ENCODE results near the gene AURKA. TPM values are rescaled to one million over a fixed set of nuclear protein-coding genes. Genes with fewer than 3 reads are reported as not detected.

Gene AURKA
- polyA plus RNA-seq, 1 donor (not counting 4 experiments of a cell fraction or from before 2014, with no cell fraction given), result 36.1 TPM

GRCh38 chr20:56383334-56383733, 8.7 kb downstream of the AURKA start:
- H3K9me3 ChIP-seq (ENCODE audit: control insufficient read depth, low read depth, low read length), result no peaks in the 10 kb centered on the region
- no peaks in the 10 kb centered on the region for H3K27me3 ChIP-seq (ENCODE audit: control insufficient read depth, extremely low read depth, insufficient read depth, low read length)

GRCh38 chr20:56382696-56383095, 9.3 kb downstream of the AURKA start:
- no peak overlapping the region for H2AFZ ChIP-seq (ENCODE audit: control insufficient read depth, low read length)
- H3K27ac ChIP-seq (ENCODE audit: control insufficient read depth, insufficient read depth, low read length), result no peak overlapping the region
- dilution Hi-C loops (cut with MboI; ENCODE audit: extremely low pct_ligation_motif_present, low sequenced_read_pairs), result no loop called here
- H3K4me2 ChIP-seq (ENCODE audit: control insufficient read depth, extremely low read depth, insufficient read depth, low read depth, low read length), result no peak overlapping the region
- H3K9me1 ChIP-seq (ENCODE audit: control insufficient read depth, extremely low read depth, insufficient read depth, low read length), result no peaks in the 10 kb centered on the region
- peaks cover 7 to 17% of the 10 kb centered on the region in 2 experiments for H3K36me3 ChIP-seq (ENCODE audit: control insufficient read depth in 2 of 2, extremely low read depth in 1 of 2, insufficient read depth in 2 of 2, low read length in 2 of 2)
- FAIRE-seq, result no peak
- no peaks in the 10 kb centered on the region for H3K9me3 ChIP-seq (ENCODE audit: control insufficient read depth, low read depth, low read length)
- H4K20me1 ChIP-seq (ENCODE audit: control insufficient read depth, extremely low read depth, insufficient read depth, low read length), result no peaks in the 10 kb centered on the region
- no peak for TF ChIP-seq EZH2 (IDR thresholded peaks at IDR 0.05; ENCODE audit: low read length)
- no peak overlapping the region for H3K4me3 ChIP-seq (ENCODE audit: control insufficient read depth in 2 of 3, extremely low read depth in 1 of 3, insufficient read depth in 2 of 3, low read depth in 1 of 3, low read length in 3 of 3)
- H3K4me1 ChIP-seq (ENCODE audit: control insufficient read depth, extremely low read depth, insufficient read depth, low read length), result no peaks in the 10 kb centered on the region
- no peak overlapping the region for H3K9ac ChIP-seq (ENCODE audit: control insufficient read depth, extremely low read depth, insufficient read depth, low read length)
- H3K79me2 ChIP-seq (ENCODE audit: control insufficient read depth, insufficient read depth, low read length), result peaks cover 36% of the 10 kb centered on the region
- no peaks in the 10 kb centered on the region for H3K27me3 ChIP-seq (ENCODE audit: control insufficient read depth, extremely low read depth, insufficient read depth, low read length)
- DNase-seq (ENCODE audit: low read depth, low spot score), result no peak

More at GRCh38 chr20:56383334-56383733, 8.7 kb downstream of the AURKA start:
- Histone ChIP-seq H3K4me3 (ENCODE audit: control insufficient read depth in 2 of 3, extremely low read depth in 1 of 3, insufficient read depth in 2 of 3, low read depth in 1 of 3, low read length in 3 of 3) (no peak overlapping the region), H3K9ac (ENCODE audit: control insufficient read depth, extremely low read depth, insufficient read depth, low read length) (no peak overlapping the region), H3K4me2 (ENCODE audit: control insufficient read depth, extremely low read depth, insufficient read depth, low read depth, low read length) (no peak overlapping the region), H3K9me1 (ENCODE audit: control insufficient read depth, extremely low read depth, insufficient read depth, low read length) (no peaks in the 10 kb centered on the region), H4K20me1 (ENCODE audit: control insufficient read depth, extremely low read depth, insufficient read depth, low read length) (no peaks in the 10 kb centered on the region), H2AFZ (ENCODE audit: control insufficient read depth, low read length) (no peak overlapping the region), H3K27ac (ENCODE audit: control insufficient read depth, insufficient read depth, low read length) (no peak overlapping the region), H3K36me3 (ENCODE audit: control insufficient read depth in 2 of 2, extremely low read depth in 1 of 2, insufficient read depth in 2 of 2, low read length in 2 of 2) (peaks cover 7 to 21% of the 10 kb centered on the region in 2 experiments), H3K79me2 (ENCODE audit: control insufficient read depth, insufficient read depth, low read length) (peaks cover 36% of the 10 kb centered on the region), H3K4me1 (ENCODE audit: control insufficient read depth, extremely low read depth, insufficient read depth, low read length) (no peaks in the 10 kb centered on the region)
- dilution Hi-C loops (cut with MboI; ENCODE audit: extremely low pct_ligation_motif_present, low sequenced_read_pairs), result no loop called here
- FAIRE-seq (no peak), DNase-seq (ENCODE audit: low read depth, low spot score) (no peak)
- TF ChIP-seq EZH2 (IDR thresholded peaks at IDR 0.05; ENCODE audit: low read length) (no peak), CTCF (optimal IDR thresholded peaks at IDR 0.05 in 1 of 3, IDR thresholded peaks at IDR 0.05 in 1 of 3, conservative IDR thresholded peaks at IDR 0.05 in 1 of 3; ENCODE audit: extremely low read depth in 1 of 3, insufficient read depth in 2 of 3, low read length in 3 of 3) (no peak)

DNA sequence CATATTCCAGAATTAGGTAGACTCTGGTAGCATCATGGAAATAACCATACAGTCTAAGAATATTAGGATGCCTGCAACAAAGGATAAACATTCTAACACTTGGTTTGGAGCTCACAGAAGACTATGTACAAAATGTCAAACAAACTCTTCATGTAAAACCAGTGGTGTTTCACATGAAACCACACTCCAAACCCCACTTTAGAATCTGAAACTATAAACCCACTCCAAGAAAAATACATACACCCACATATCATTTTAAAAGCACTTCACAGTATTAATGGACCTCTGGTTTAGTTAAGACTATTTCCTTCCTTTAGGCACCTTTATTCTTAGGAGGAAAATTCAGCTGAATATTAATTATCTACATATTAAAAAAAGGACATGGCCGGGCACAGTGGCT, 10.5 kb downstream of the AURKA start:
- Histone ChIP-seq H3K4me2 (ENCODE audit: control insufficient read depth, extremely low read depth, insufficient read depth, low read depth, low read length) (no peak overlapping the region), H3K27ac (ENCODE audit: control insufficient read depth, insufficient read depth, low read length) (no peak overlapping the region), H3K9ac (ENCODE audit: control insufficient read depth, extremely low read depth, insufficient read depth, low read length) (no peak overlapping the region), H2AFZ (ENCODE audit: control insufficient read depth, low read length) (no peak overlapping the region), H3K4me3 (ENCODE audit: control insufficient read depth in 2 of 3, extremely low read depth in 1 of 3, insufficient read depth in 2 of 3, low read depth in 1 of 3, low read length in 3 of 3) (no peak overlapping the region), H3K36me3 (ENCODE audit: control insufficient read depth in 2 of 2, extremely low read depth in 1 of 2, insufficient read depth in 2 of 2, low read length in 2 of 2) (peaks cover 7 to 13% of the 10 kb centered on the region in 2 experiments), H4K20me1 (ENCODE audit: control insufficient read depth, extremely low read depth, insufficient read depth, low read length) (no peaks in the 10 kb centered on the region), H3K79me2 (ENCODE audit: control insufficient read depth, insufficient read depth, low read length) (peaks cover 38% of the 10 kb centered on the region), H3K9me1 (ENCODE audit: control insufficient read depth, extremely low read depth, insufficient read depth, low read length) (no peaks in the 10 kb centered on the region), H3K9me3 (ENCODE audit: control insufficient read depth, low read depth, low read length) (no peaks in the 10 kb centered on the region), H3K4me1 (ENCODE audit: control insufficient read depth, extremely low read depth, insufficient read depth, low read length) (no peaks in the 10 kb centered on the region), H3K27me3 (ENCODE audit: control insufficient read depth, extremely low read depth, insufficient read depth, low read length) (no peaks in the 10 kb centered on the region)
- FAIRE-seq (no peak), DNase-seq (ENCODE audit: low read depth, low spot score) (no peak)
- TF ChIP-seq EZH2 (IDR thresholded peaks at IDR 0.05; ENCODE audit: low read length) (no peak), CTCF (optimal IDR thresholded peaks at IDR 0.05 in 1 of 3, IDR thresholded peaks at IDR 0.05 in 1 of 3, conservative IDR thresholded peaks at IDR 0.05 in 1 of 3; ENCODE audit: extremely low read depth in 1 of 3, insufficient read depth in 2 of 3, low read length in 3 of 3) (no peak)
- dilution Hi-C loops (cut with MboI; ENCODE audit: extremely low pct_ligation_motif_present, low sequenced_read_pairs), result no loop called here
